GM12891 (cell line): ENCODE data around the gene SBNO2.
A peak's percentile ranks its signal among the peaks of the same experiment; 100 is the strongest.
"Not testable (repeated sequence)": the region's sequence is repeated elsewhere in the genome, so short reads cannot be mapped to it uniquely, and the experiment has no call there.

Experiments
- DNase-seq: peaks from one replicate; pipeline ENCODE4 v3.0.0; 2011; ENCODE audit warnings: low spot score; ENCODE audit not compliant: insufficient read length
- FAIRE-seq: peaks from 2 replicates; lab custom pipeline; 2011; peaks lifted over from hg19 to GRCh38; lab: Jason Lieb, UNC
- PAX5 ChIP-seq: IDR thresholded peaks from 2 replicates; pipeline ENCODE4 v1.6.1; 2011; ENCODE audit warnings: low read length, moderate library complexity, mild to moderate bottlenecking; ENCODE audit not compliant: insufficient read depth, severe bottlenecking
- POLR2A ChIP-seq: IDR thresholded peaks from 2 replicates; pipeline ENCODE4 v1.6.1; 2011; ENCODE audit warnings: low read depth, low read length, control low read depth
- POLR2AphosphoS5 ChIP-seq: IDR thresholded peaks from 2 replicates; pipeline ENCODE4 v1.6.1; 2011; ENCODE audit warnings: low read depth, low read length, control low read depth
- POU2F2 ChIP-seq: IDR thresholded peaks from 2 replicates; pipeline ENCODE4 v1.6.1; 2011; ENCODE audit warnings: low read depth, mild to moderate bottlenecking, control low read depth, low read length, moderate library complexity
- SPI1 ChIP-seq: IDR thresholded peaks from 2 replicates; pipeline ENCODE4 v1.6.1; 2011; ENCODE audit warnings: low read depth, low read length, control low read depth
- TAF1 ChIP-seq: IDR thresholded peaks from 2 replicates; pipeline ENCODE4 v1.6.1; 2011; ENCODE audit warnings: low read depth, low read length, control low read depth

The SBNO2 gene

GRCh38 chr19:1206864-1207450 is 32.9 kb upstream of the SBNO2 start:
- no peak for TF ChIP-seq PAX5
- TF ChIP-seq SPI1, result no peak
- TF ChIP-seq POLR2AphosphoS5, result no peak
- no peak for TF ChIP-seq POLR2A
- TF ChIP-seq TAF1, result no peak
- TF ChIP-seq POU2F2, result no peak
- DNase-seq (peak; percentile 41), FAIRE-seq (no peak)

GRCh38 chr19:1206150-1206863 is 32.2 kb upstream of the SBNO2 start:
- DNase-seq (no peak), FAIRE-seq (peak; percentile 52)
- TF ChIP-seq POLR2A, result no peak
- TF ChIP-seq PAX5, result no peak
- no peak for TF ChIP-seq POU2F2
- TF ChIP-seq POLR2AphosphoS5, result no peak
- TF ChIP-seq SPI1, result no peak
- no peak for TF ChIP-seq TAF1

GRCh38 chr19:1205114-1206099 is 31.3 kb upstream of the SBNO2 start, which contains the start of gene STK11:
STK11 (plus strand) TSS chr19:1205778; CDS start chr19:1206914, 1,136 bp downstream.
- DNase-seq (peak; percentile 100), FAIRE-seq (peak; percentile 99)
- peak; percentile 81 for TF ChIP-seq TAF1
- peak; percentile 34; the same call in 1 of the 2 replicates for TF ChIP-seq POLR2A
- TF ChIP-seq SPI1, result no peak

- DNase-seq, FAIRE-seq: not testable (repeated sequence)
These were observed 26.5 kb upstream of the SBNO2 start for GRCh38 chr19:1200614-1201013.

GRCh38 chr19:1199531-1199930 is 25.5 kb upstream of the SBNO2 start:
- TF ChIP-seq POU2F2 (no peak), SPI1 (no peak), POLR2AphosphoS5 (no peak), PAX5 (no peak), TAF1 (no peak), POLR2A (no peak)
- DNase-seq (no peak), FAIRE-seq (no peak)

- TF ChIP-seq POU2F2 (no peak), PAX5 (no peak), POLR2AphosphoS5 (no peak), POLR2A (no peak), SPI1 (no peak), TAF1 (no peak)
- no peak for FAIRE-seq
- DNase-seq, result no peak
These were observed 15.4 kb upstream of the SBNO2 start for GRCh38 chr19:1189419-1189818.

GRCh38 chr19:1183543-1184172 is 9.6 kb upstream of the SBNO2 start:
- TF ChIP-seq PAX5 (no peak), TAF1 (no peak), SPI1 (no peak), POLR2AphosphoS5 (no peak), POU2F2 (no peak), POLR2A (no peak)
- DNase-seq (no peak), FAIRE-seq (no peak)

- no peak for FAIRE-seq
- DNase-seq, result no peak
- TF ChIP-seq POLR2A, result no peak
These were observed 8.7 kb upstream of the SBNO2 start for GRCh38 chr19:1182727-1183126.

GRCh38 chr19:1182068-1182467 is 8.0 kb upstream of the SBNO2 start:
- no peak for FAIRE-seq
- TF ChIP-seq POLR2AphosphoS5 (no peak), POU2F2 (no peak), POLR2A (no peak), TAF1 (no peak), SPI1 (no peak), PAX5 (no peak)
- no peak for DNase-seq

- DNase-seq, result no peak
- FAIRE-seq, result no peak
- no peak for TF ChIP-seq PAX5
- no peak for TF ChIP-seq TAF1
- TF ChIP-seq POLR2AphosphoS5, result no peak
- no peak for TF ChIP-seq POU2F2
- TF ChIP-seq POLR2A, result no peak
- TF ChIP-seq SPI1, result no peak
These were observed 7.5 kb upstream of the SBNO2 start for GRCh38 chr19:1181606-1182005.
